ENCODE measurements around the gene TBC1D25.

TBC1D25 gene

DNA sequence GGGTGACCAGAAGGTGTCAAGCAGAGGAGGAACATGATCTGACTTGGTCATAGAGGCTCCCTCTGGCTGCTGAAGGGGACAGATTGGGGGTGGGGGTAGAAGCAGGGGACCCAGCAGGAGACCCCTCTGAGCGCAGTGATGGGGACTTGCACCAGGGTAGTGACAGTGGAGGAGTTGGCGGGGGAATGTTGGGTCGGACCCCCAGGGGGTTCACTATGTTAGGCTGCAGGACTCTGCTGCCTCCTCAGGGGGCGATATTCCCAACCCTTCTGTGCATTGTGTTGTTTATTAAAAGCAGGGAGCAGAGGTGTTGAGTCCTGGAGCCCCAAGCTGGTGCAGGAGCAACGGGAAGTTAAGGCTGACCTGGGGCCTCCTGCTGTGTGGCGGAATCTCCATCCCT, 66.6 kb downstream of the TBC1D25 start:
- TF ChIP-seq, protein P1, sequence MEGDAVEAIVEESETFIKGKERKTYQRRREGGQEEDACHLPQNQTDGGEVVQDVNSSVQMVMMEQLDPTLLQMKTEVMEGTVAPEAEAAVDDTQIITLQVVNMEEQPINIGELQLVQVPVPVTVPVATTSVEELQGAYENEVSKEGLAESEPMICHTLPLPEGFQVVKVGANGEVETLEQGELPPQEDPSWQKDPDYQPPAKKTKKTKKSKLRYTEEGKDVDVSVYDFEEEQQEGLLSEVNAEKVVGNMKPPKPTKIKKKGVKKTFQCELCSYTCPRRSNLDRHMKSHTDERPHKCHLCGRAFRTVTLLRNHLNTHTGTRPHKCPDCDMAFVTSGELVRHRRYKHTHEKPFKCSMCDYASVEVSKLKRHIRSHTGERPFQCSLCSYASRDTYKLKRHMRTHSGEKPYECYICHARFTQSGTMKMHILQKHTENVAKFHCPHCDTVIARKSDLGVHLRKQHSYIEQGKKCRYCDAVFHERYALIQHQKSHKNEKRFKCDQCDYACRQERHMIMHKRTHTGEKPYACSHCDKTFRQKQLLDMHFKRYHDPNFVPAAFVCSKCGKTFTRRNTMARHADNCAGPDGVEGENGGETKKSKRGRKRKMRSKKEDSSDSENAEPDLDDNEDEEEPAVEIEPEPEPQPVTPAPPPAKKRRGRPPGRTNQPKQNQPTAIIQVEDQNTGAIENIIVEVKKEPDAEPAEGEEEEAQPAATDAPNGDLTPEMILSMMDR (IDR thresholded peaks at IDR 0.05; ENCODE audit: low read depth, low read length): no peak
- DNase-seq (ENCODE audit: extremely low read depth, low read depth): no peak

DNA sequence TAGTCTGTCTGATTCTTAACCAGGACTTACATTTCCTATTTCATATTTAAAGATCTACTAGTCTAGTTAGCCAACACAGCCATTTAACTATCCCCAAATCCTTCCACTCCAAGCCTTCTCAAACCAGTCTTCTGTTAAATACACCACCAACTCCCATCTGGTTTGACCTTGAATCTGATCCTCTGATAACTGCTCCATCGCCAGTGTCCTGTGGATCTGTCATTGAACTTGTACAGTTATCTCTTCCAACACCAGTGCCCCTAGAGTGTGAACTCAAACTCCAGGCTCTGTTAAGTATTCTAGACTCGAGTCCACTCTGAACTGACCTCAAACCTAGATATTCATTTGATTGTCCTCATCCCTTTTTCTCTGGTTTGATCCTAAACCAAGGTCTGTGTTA, 72.2 kb downstream of the TBC1D25 start:
- TF ChIP-seq, protein P1 (IDR thresholded peaks at IDR 0.05; ENCODE audit: low read depth, low read length): no peak
- no peak for DNase-seq (ENCODE audit: extremely low read depth, low read depth)

Measured in AG09319 (cell line).